ENCODE measurements around the gene IFNLR1. TPM values are rescaled to one million over a fixed set of nuclear protein-coding genes. Genes with fewer than 3 reads are reported as not detected.

Gene IFNLR1
- total and polyA plus RNA-seq, 2 of the 8 experiments (the other 6 are each of a cell fraction or from before 2014, with no cell fraction given), result 6.8 to 10.1 TPM

DNA sequence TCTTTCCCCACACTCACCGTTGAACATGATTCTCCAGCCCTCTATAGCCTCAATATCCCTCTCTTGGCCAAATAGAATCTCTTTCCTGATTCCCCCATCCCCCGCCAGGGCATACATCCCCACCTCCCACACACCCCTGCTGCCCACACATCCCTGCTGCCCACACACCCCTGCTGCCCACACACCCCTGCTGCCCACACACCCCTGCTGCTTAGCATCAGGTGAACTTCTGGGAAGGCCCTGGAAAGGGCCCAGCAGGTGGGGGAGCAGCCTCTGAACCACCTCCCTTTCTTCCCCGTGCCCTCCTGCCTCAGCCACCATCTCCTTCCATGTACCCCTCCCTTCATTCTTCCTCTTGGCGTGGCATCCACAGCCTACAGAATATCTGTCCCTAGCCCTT lies 15.9 kb upstream of the IFNLR1 start:
- no peaks in the 10 kb centered on the region for H3K79me1 ChIP-seq (ENCODE audit: low read depth, low read length)
- no peaks in the 10 kb centered on the region for H4K20me1 ChIP-seq (replicated peaks in 1 of 2; ENCODE audit: control insufficient read depth in 1 of 2, insufficient read depth in 2 of 2, low read length in 2 of 2)
- no peak overlapping the region for H2BK120ac ChIP-seq (replicated peaks; ENCODE audit: low read depth, low read length)
- peak overlapping the region; percentile 48; the same call in 1 of the 2 replicates for H2BK20ac ChIP-seq (ENCODE audit: low read length)
- no peaks in the 10 kb centered on the region for H3K27me3 ChIP-seq (replicated peaks in 1 of 4; ENCODE audit: control insufficient read depth in 3 of 4, extremely low read depth in 1 of 4, insufficient read depth in 3 of 4, low read length in 3 of 4)
- no peaks in the 10 kb centered on the region for H3K79me2 ChIP-seq (ENCODE audit: control insufficient read depth in 1 of 2, insufficient read depth in 2 of 2, low read length in 2 of 2)
- H3K4ac ChIP-seq (replicated peaks; ENCODE audit: insufficient read length, low read depth, low read length), result no peak overlapping the region
- FAIRE-seq, result no peak
- no peak overlapping the region for H3K4me3 ChIP-seq (ENCODE audit: extremely low read depth in 1 of 4, insufficient read depth in 2 of 4, low read depth in 3 of 4, low read length in 4 of 4)
- 0 out of 2 replicates have a peak overlapping the region, but pooled peaks have one; percentile 43 for H2AK5ac ChIP-seq (ENCODE audit: low read depth, low read length)
- no peaks in the 10 kb centered on the region for H3K9me3 ChIP-seq (ENCODE audit: insufficient read depth in 2 of 2, low read depth in 1 of 2, low read length in 1 of 2)
- H3K4me2 ChIP-seq (ENCODE audit: insufficient read depth in 1 of 2, low read depth in 2 of 2, low read length in 2 of 2), result no peak overlapping the region
- no peak overlapping the region for H3K23ac ChIP-seq (ENCODE audit: insufficient read length)
- H3K36me3 ChIP-seq (ENCODE audit: control insufficient read depth in 2 of 4, insufficient read depth in 4 of 4, low read length in 3 of 4), result no peaks in the 10 kb centered on the region
- no peak overlapping the region for H4K8ac ChIP-seq (ENCODE audit: extremely low read depth, insufficient read depth, low read length)
- no peak overlapping the region for H3K9ac ChIP-seq (replicated peaks in 1 of 4; ENCODE audit: extremely low read depth in 1 of 4, low read depth in 3 of 4, low read length in 3 of 4)
- H3K56ac ChIP-seq (replicated peaks; ENCODE audit: insufficient read length, low read depth, low read length), result no peak overlapping the region
- no peak overlapping the region for H2BK15ac ChIP-seq (ENCODE audit: low read length)
- H3K27ac ChIP-seq (ENCODE audit: low read depth, low read length), result no peak overlapping the region
- DNase-seq (ENCODE audit: low read depth in 1 of 2, low spot score in 2 of 2), result no peak
- ChIA-PET POLR2A (ENCODE audit: partially characterized antibody) (interaction anchor here (0.9 kb wide), 1 partner anchor 119 kb away, joined by 3 read pairs; no protein-coding TSS in a partner anchor), CTCF (ENCODE audit: partially characterized antibody) (interaction anchor here (0.9 to 19.0 kb wide), 28 partner anchors 9 to 221 kb away, joined by 3 to 465 read pairs (median 11); partner anchors contain the start of gene IFNLR1)
- H2BK5ac ChIP-seq (ENCODE audit: low read depth, low read length), result no peak overlapping the region
- H3K18ac ChIP-seq (ENCODE audit: extremely low read depth, low read length), result no peak overlapping the region
- no peak overlapping the region for H4K5ac ChIP-seq (ENCODE audit: insufficient read length, low read depth, low read length)
- peak overlapping the region; percentile 30; the same call in 1 of the 2 replicates for H2BK12ac ChIP-seq (ENCODE audit: low read depth, low read length)
- 91% methylated on average over 4 of the region's 4 CpGs; no CpG with 5 or more reads in 1 of the 2 experiments for WGBS, 2 experiments (ENCODE audit: extremely low coverage in 1 of 2, insufficient coverage in 1 of 2, insufficient read length in 1 of 2, insufficient replicate concordance in 2 of 2, low coverage in 1 of 2, low lambda C conversion rate in 2 of 2, missing lambda C conversion rate in 1 of 2)
- H2AFZ ChIP-seq (ENCODE audit: low read length), result no peak overlapping the region
- H3K23me2 ChIP-seq (ENCODE audit: low read depth, low read length), result no peaks in the 10 kb centered on the region
- H4K91ac ChIP-seq (replicated peaks; ENCODE audit: insufficient read length, low read length), result no peak overlapping the region
- no peak overlapping the region for H3K14ac ChIP-seq (ENCODE audit: insufficient read length)
- H3K4me1 ChIP-seq (replicated peaks in 1 of 4; ENCODE audit: control insufficient read depth in 3 of 4, insufficient read depth in 4 of 4, low read length in 3 of 4), result peaks cover 0 to 4% (median 2%) of the 10 kb centered on the region in 4 experiments; a peak in 2 of 7 replicates
- TF ChIP-seq CTBP2 (IDR thresholded peaks at IDR 0.05; ENCODE audit: borderline replicate concordance, insufficient read depth, insufficient read length, low read length) (no peak), CBX8 (IDR thresholded peaks at IDR 0.05; ENCODE audit: borderline replicate concordance, low read depth, low read length) (no peak), RNF2 (IDR thresholded peaks at IDR 0.05; ENCODE audit: borderline replicate concordance, low read depth, low read length, missing control alignments, poor library complexity, severe bottlenecking) (no peak), POLR2A (IDR thresholded peaks at IDR 0.05; ENCODE audit: control extremely low read depth in 1 of 2, low read depth in 2 of 2, low read length in 2 of 2) (no peak), SIX5 (IDR thresholded peaks at IDR 0.05; ENCODE audit: low read depth, low read length) (no peak), ASH2L (IDR thresholded peaks at IDR 0.05; ENCODE audit: low read length) (no peak)

All from H1 (cell line).